ENCODE data around the gene IFT20. TPM values are rescaled to one million over a fixed set of nuclear protein-coding genes. Genes with fewer than 3 reads are reported as not detected.
"Not testable (repeated sequence)": the region's sequence is repeated elsewhere in the genome, so short reads cannot be mapped to it uniquely, and the experiment has no call there.

Gene IFT20
- total RNA-seq, 1 experiment from 2014 or later: 40.2 TPM

- H3K27ac ChIP-seq: no peak overlapping the region
- no peak overlapping the region for H3K4me3 ChIP-seq
- H3K27me3 ChIP-seq (replicated peaks): no peaks in the 10 kb centered on the region
- H3K36me3 ChIP-seq: peaks cover 92% of the 10 kb centered on the region
- peaks cover 15% of the 10 kb centered on the region for H3K4me1 ChIP-seq (replicated peaks)
- DNase-seq (ENCODE audit: low read depth in 1 of 2, low spot score in 2 of 2): no peak
- H3K9me3 ChIP-seq (replicated peaks): no peaks in the 10 kb centered on the region
Observed at GRCh38 chr17:28348979-28349378, 13.7 kb upstream of the IFT20 start.

GRCh38 chr17:28347261-28347891 lies 12.1 kb upstream of the IFT20 start:
- Histone ChIP-seq H3K4me3 (no peak overlapping the region), H3K9me3 (replicated peaks) (no peaks in the 10 kb centered on the region), H3K4me1 (replicated peaks) (peaks cover 15% of the 10 kb centered on the region), H3K27me3 (replicated peaks) (no peaks in the 10 kb centered on the region), H3K36me3 (peaks cover 90% of the 10 kb centered on the region), H3K27ac (peak overlapping the region; percentile 22; the same call in 1 of the 2 replicates)
- DNase-seq (ENCODE audit: low read depth in 1 of 2, low spot score in 2 of 2): peak; percentile 24 to 59

GRCh38 chr17:28346746-28347246 lies 11.5 kb upstream of the IFT20 start:
- Histone ChIP-seq H3K36me3 (peaks cover 93% of the 10 kb centered on the region), H3K4me3 (no peak overlapping the region), H3K4me1 (replicated peaks) (peaks cover 15% of the 10 kb centered on the region), H3K27ac (no peak overlapping the region; the same call in 1 of the 2 replicates), H3K9me3 (replicated peaks) (no peaks in the 10 kb centered on the region), H3K27me3 (replicated peaks) (no peaks in the 10 kb centered on the region)
- no peak for DNase-seq (ENCODE audit: low read depth in 1 of 2, low spot score in 2 of 2)

- no peaks in the 10 kb centered on the region for H3K27me3 ChIP-seq (replicated peaks)
- DNase-seq (ENCODE audit: low read depth in 1 of 2, low spot score in 2 of 2): no peak
- peaks cover 93% of the 10 kb centered on the region for H3K36me3 ChIP-seq
- H3K9me3 ChIP-seq (replicated peaks): no peaks in the 10 kb centered on the region
- H3K27ac ChIP-seq: no peak overlapping the region
- H3K4me3 ChIP-seq: no peak overlapping the region
- H3K4me1 ChIP-seq (replicated peaks): peaks cover 15% of the 10 kb centered on the region
Observed at GRCh38 chr17:28346199-28346580, 10.9 kb upstream of the IFT20 start.

- no peaks in the 10 kb centered on the region for H3K27me3 ChIP-seq (replicated peaks)
- H3K36me3 ChIP-seq: peaks cover 93% of the 10 kb centered on the region
- no peaks in the 10 kb centered on the region for H3K9me3 ChIP-seq (replicated peaks)
- peaks cover 15% of the 10 kb centered on the region for H3K4me1 ChIP-seq (replicated peaks)
- no peak overlapping the region for H3K27ac ChIP-seq
- H3K4me3 ChIP-seq: no peak overlapping the region
- DNase-seq (ENCODE audit: low read depth in 1 of 2, low spot score in 2 of 2): no peak
Observed at GRCh38 chr17:28345419-28346198, 10.3 kb upstream of the IFT20 start.

GRCh38 chr17:28344435-28344901 lies 9.2 kb upstream of the IFT20 start:
- no peak for DNase-seq (ENCODE audit: low read depth in 1 of 2, low spot score in 2 of 2)
- H3K36me3 ChIP-seq: peaks cover 90% of the 10 kb centered on the region
- no peak overlapping the region for H3K27ac ChIP-seq
- peaks cover 15% of the 10 kb centered on the region for H3K4me1 ChIP-seq (replicated peaks)
- H3K9me3 ChIP-seq (replicated peaks): no peaks in the 10 kb centered on the region
- H3K27me3 ChIP-seq (replicated peaks): no peaks in the 10 kb centered on the region
- H3K4me3 ChIP-seq: no peak overlapping the region

- Histone ChIP-seq H3K4me1 (replicated peaks) (peaks cover 15% of the 10 kb centered on the region), H3K4me3 (no peak overlapping the region), H3K27ac (no peak overlapping the region), H3K36me3 (peaks cover 88% of the 10 kb centered on the region), H3K27me3 (replicated peaks) (no peaks in the 10 kb centered on the region), H3K9me3 (replicated peaks) (no peaks in the 10 kb centered on the region)
- DNase-seq (ENCODE audit: low read depth in 1 of 2, low spot score in 2 of 2): no peak
Observed at GRCh38 chr17:28344011-28344410, 8.7 kb upstream of the IFT20 start.

GRCh38 chr17:28343491-28343932 lies 8.2 kb upstream of the IFT20 start:
- Histone ChIP-seq H3K36me3 (peaks cover 83% of the 10 kb centered on the region), H3K4me1 (replicated peaks) (peaks cover 17% of the 10 kb centered on the region), H3K9me3 (replicated peaks) (no peaks in the 10 kb centered on the region), H3K27me3 (replicated peaks) (no peaks in the 10 kb centered on the region), H3K27ac (no peak overlapping the region), H3K4me3 (no peak overlapping the region)
- no peak for DNase-seq (ENCODE audit: low read depth in 1 of 2, low spot score in 2 of 2)

- Histone ChIP-seq H3K4me1 (replicated peaks) (peaks cover 21% of the 10 kb centered on the region), H3K36me3 (peaks cover 77% of the 10 kb centered on the region), H3K27me3 (replicated peaks) (no peaks in the 10 kb centered on the region), H3K27ac (no peak overlapping the region), H3K9me3 (replicated peaks) (no peaks in the 10 kb centered on the region), H3K4me3 (no peak overlapping the region)
- DNase-seq (ENCODE audit: low read depth in 1 of 2, low spot score in 2 of 2): no peak
Observed at GRCh38 chr17:28342313-28342712, 7.0 kb upstream of the IFT20 start.

- peaks cover 19% of the 10 kb centered on the region for H3K4me1 ChIP-seq (replicated peaks)
- H3K27ac ChIP-seq: no peak overlapping the region
- no peak overlapping the region for H3K4me3 ChIP-seq
- DNase-seq (ENCODE audit: low read depth in 1 of 2, low spot score in 2 of 2): no peak
- H3K36me3 ChIP-seq: peaks cover 73% of the 10 kb centered on the region
- H3K9me3 ChIP-seq (replicated peaks): no peaks in the 10 kb centered on the region
- H3K27me3 ChIP-seq (replicated peaks): no peaks in the 10 kb centered on the region
Observed at GRCh38 chr17:28341516-28341915, 6.2 kb upstream of the IFT20 start.

- H3K9me3 ChIP-seq (replicated peaks): no peaks in the 10 kb centered on the region
- no peaks in the 10 kb centered on the region for H3K27me3 ChIP-seq (replicated peaks)
- peaks cover 65% of the 10 kb centered on the region for H3K36me3 ChIP-seq
- H3K4me1 ChIP-seq (replicated peaks): peaks cover 19% of the 10 kb centered on the region
- H3K4me3 ChIP-seq: no peak overlapping the region
- no peak for DNase-seq (ENCODE audit: low read depth in 1 of 2, low spot score in 2 of 2)
- H3K27ac ChIP-seq: no peak overlapping the region
Observed at GRCh38 chr17:28340374-28340773, 5.1 kb upstream of the IFT20 start.

GRCh38 chr17:28339431-28339830 lies 4.2 kb upstream of the IFT20 start:
- DNase-seq (ENCODE audit: low read depth in 1 of 2, low spot score in 2 of 2): no peak
- peaks cover 23% of the 10 kb centered on the region for H3K4me1 ChIP-seq (replicated peaks)

GRCh38 chr17:28338769-28339212 lies 3.5 kb upstream of the IFT20 start:
- H3K9me3 ChIP-seq (replicated peaks); H3K27ac ChIP-seq; H3K27me3 ChIP-seq (replicated peaks); H3K4me3 ChIP-seq; DNase-seq (ENCODE audit: low read depth in 1 of 2, low spot score in 2 of 2): not testable (repeated sequence)
- Histone ChIP-seq H3K36me3 (peaks cover 53% of the 10 kb centered on the region), H3K4me1 (replicated peaks) (peaks cover 26% of the 10 kb centered on the region)

More at GRCh38 chr17:28339431-28339830, 4.2 kb upstream of the IFT20 start:
- no peaks in the 10 kb centered on the region for H3K9me3 ChIP-seq (replicated peaks)
- H3K27ac ChIP-seq: no peak overlapping the region
- no peak overlapping the region for H3K4me3 ChIP-seq
- no peaks in the 10 kb centered on the region for H3K27me3 ChIP-seq (replicated peaks)
- H3K36me3 ChIP-seq: peaks cover 58% of the 10 kb centered on the region
